Measurements from ENCODE around the gene CLCN6.

CLCN6 gene

GRCh38 chr1:11778844-11779623, 27.0 kb upstream of the CLCN6 start:
- in situ Hi-C loops (cut with MboI; ENCODE audit: low sequenced_read_pairs) = no loop called here

- in situ Hi-C loops (cut with MboI; ENCODE audit: low sequenced_read_pairs) = no loop called here
Measured at GRCh38 chr1:11779715-11780379, 26.1 kb upstream of the CLCN6 start.

- in situ Hi-C loops (cut with MboI; ENCODE audit: low sequenced_read_pairs) = no loop called here
Measured at GRCh38 chr1:11780380-11781147, 25.4 kb upstream of the CLCN6 start.

GRCh38 chr1:11781297-11781696, 24.7 kb upstream of the CLCN6 start:
- in situ Hi-C loops (cut with MboI; ENCODE audit: low sequenced_read_pairs) = no loop called here

- in situ Hi-C loops (cut with MboI; ENCODE audit: low sequenced_read_pairs) = no loop called here
Measured at GRCh38 chr1:11782127-11782708, 23.8 kb upstream of the CLCN6 start.

- in situ Hi-C loops (cut with MboI; ENCODE audit: low sequenced_read_pairs) = no loop called here
Measured at GRCh38 chr1:11783556-11783955, 22.4 kb upstream of the CLCN6 start.

GRCh38 chr1:11784256-11784992, 21.6 kb upstream of the CLCN6 start:
- in situ Hi-C loops (cut with MboI; ENCODE audit: low sequenced_read_pairs) = no loop called here

GRCh38 chr1:11784993-11785769, 20.8 kb upstream of the CLCN6 start:
- in situ Hi-C loops (cut with MboI; ENCODE audit: low sequenced_read_pairs) = no loop called here

- in situ Hi-C loops (cut with MboI; ENCODE audit: low sequenced_read_pairs) = no loop called here
Measured at GRCh38 chr1:11786168-11786567, 19.8 kb upstream of the CLCN6 start.

- in situ Hi-C loops (cut with MboI; ENCODE audit: low sequenced_read_pairs) = no loop called here
Measured at GRCh38 chr1:11787251-11787803, 18.7 kb upstream of the CLCN6 start.

- in situ Hi-C loops (cut with MboI; ENCODE audit: low sequenced_read_pairs) = no loop called here
Measured at GRCh38 chr1:11787804-11788436, 18.1 kb upstream of the CLCN6 start.

- in situ Hi-C loops (cut with MboI; ENCODE audit: low sequenced_read_pairs) = no loop called here
Measured at GRCh38 chr1:11788549-11789053, 17.4 kb upstream of the CLCN6 start.

- in situ Hi-C loops (cut with MboI; ENCODE audit: low sequenced_read_pairs) = no loop called here
Measured at GRCh38 chr1:11789126-11790067, 16.6 kb upstream of the CLCN6 start.

- in situ Hi-C loops (cut with MboI; ENCODE audit: low sequenced_read_pairs) = no loop called here
Measured at GRCh38 chr1:11790101-11790879, 15.7 kb upstream of the CLCN6 start.

GRCh38 chr1:11790880-11791715, 14.9 kb upstream of the CLCN6 start:
- in situ Hi-C loops (cut with MboI; ENCODE audit: low sequenced_read_pairs) = no loop called here

GRCh38 chr1:11792106-11792505, 13.9 kb upstream of the CLCN6 start:
- in situ Hi-C loops (cut with MboI; ENCODE audit: low sequenced_read_pairs) = no loop called here
